Heart left ventricle (tissue), 16 donors: Measurements from ENCODE around the gene EMC9. TPM values are rescaled to one million over a fixed set of nuclear protein-coding genes. Genes with fewer than 3 reads are reported as not detected.
A peak's percentile ranks its signal among the peaks of the same experiment; 100 is the strongest.

ENCODE experiments used
- ATAC-seq, 4 donors: fragments of 200-7000 bp; cut with Tn5 transposase; one replicate each; pipeline ENCODE4 v1.9.1; 2020 to 2022; ENCODE audit warnings: moderate library complexity in 4 of 4, mild to moderate bottlenecking in 3 of 4, moderate number of reproducible peaks in 1 of 4
- DNase-seq, 5 donors: peaks; one replicate each; pipeline ENCODE4 v3.0.0-alpha.2; 2020
- H3K27ac ChIP-seq, 12 donors: fragments of 200-600 bp; sonication (generic) in 4 of 12; one replicate each; pipeline versions ENCODE4 v1.5.0 to v1.8.0; 2016 to 2022; ENCODE audit warnings: mild to moderate bottlenecking in 2 of 12
- H3K27me3 ChIP-seq, 9 donors: fragments of 200-600 bp; sonication (generic) in 2 of 9; one replicate each; pipeline versions ENCODE4 v1.5.1 to v1.8.0; 2016 to 2022; ENCODE audit warnings: mild to moderate bottlenecking in 3 of 9
- H3K36me3 ChIP-seq, 9 donors: fragments of 200-600 bp; sonication (generic) in 2 of 9; one replicate each; pipeline versions ENCODE4 v1.5.0 to v1.8.0; 2018 to 2022; ENCODE audit warnings: mild to moderate bottlenecking in 2 of 9
- H3K4me1 ChIP-seq, 12 donors: fragments of 200-600 bp; sonication (generic) in 4 of 12; one replicate each; pipeline versions ENCODE4 v1.5.0 to v1.8.0; 2016 to 2022; ENCODE audit warnings: mild to moderate bottlenecking in 3 of 12
- H3K4me3 ChIP-seq, 12 donors: fragments of 200-600 bp; sonication (generic) in 4 of 12; one replicate each; pipeline versions ENCODE4 v1.5.0 to v1.8.0; 2017 to 2022; ENCODE audit warnings: mild to moderate bottlenecking in 9 of 12, moderate library complexity in 4 of 12
- H3K9me3 ChIP-seq, 12 donors: fragments of 200-600 bp; sonication (generic) in 4 of 12; one replicate each; pipeline versions ENCODE4 v1.5.0 to v1.8.0; 2016 to 2022; ENCODE audit warnings: mild to moderate bottlenecking in 1 of 12
- CTCF ChIP-seq, 12 donors: fragments of 200-600 bp; sonication (generic) in 4 of 12; IDR thresholded peaks; one replicate each; pipeline versions ENCODE4 v1.5.0 to v1.8.0; 2018 to 2022; ENCODE audit warnings: antibody characterized with exemption in 12 of 12, mild to moderate bottlenecking in 5 of 12
- POLR2A ChIP-seq, 2 donors: fragments of 450-650 bp; IDR thresholded peaks; one replicate each; pipeline ENCODE4 v1.6.1; 2017; ENCODE audit warnings: antibody characterized with exemption in 2 of 2, mild to moderate bottlenecking in 2 of 2, moderate library complexity in 2 of 2
- WGBS, 4 donors: extraction: QIAGEN DNeasy Blood & Tissue Kit in 2 of 4; methylation state at CpG; one replicate each; pipeline versions ENCODE4 v1.1.5 to v1.1.7; 2013 to 2018; 5-methylcytosine and 5-hydroxymethylcytosine counted together
- intact Hi-C, 10 donors: fragments of 100-400 bp; cut with DNase I; formaldehyde crosslinking; loops; one replicate each; pipeline versions ENCODE4 v1.11.1 to v1.14.2; 2022
- polyA plus RNA-seq, 2 donors: library from polyadenylated mRNA; stranded (reverse); fragments of 200-250 nt; gene quantifications; one replicate each; pipeline ENCODE4 v1.2.3, GENCODE V29; 2013
- total RNA-seq, 9 donors: library from RNA; depleted of rRNA in 2 of 9; stranded (reverse); fragments of >200 nt in 2 of 9; fragmentation: NEBNext Ultra II Directional in 3 of 9; extraction: Animal tissue kit (Norgen Biotek cat#: 25700) in 3 of 9; gene quantifications; one replicate each; pipeline versions ENCODE4 v1.1.0 to v1.2.4, GENCODE V29; 2016 to 2023
- donor health status: ischemic (EF 13 %, LVEDD 7.1; RV severe dilation, severe dysfunction).
- donor health status: healthy with polysubstance abuse.
- donor health status: DM: no; HTN: yes; CAD: no.
- donor health status: DM: no; HTN: no; CAD: no.
- donor health status: ischemic (EF 25% LVEDD 6.9; RV normal size, moderate dysfunction).
- donor health status: ischemic (EF 25% LVEDD 5.7; RV mildly dilated, moderate dysfunction).
- donor health status: healthy.
- donor health status: DM: yes; HTN: yes; CAD: no.
- donor health status: ischemic (EF 35%, LVEDD 5.7; RV mildly dilated, moderate dysfunction).
- donor health status: nonischemic (EF 11% LVEDD 7.7; RV severe dilation, severe dysfunction).
- donor health status: DM: yes; HTN: yes; CAD: no.
- donor health status: PGD.
- donor health status: ischemic (EF 29% LVEDD 5.4; RV normal size, mild dysfunction).
- donor health status: nonischemic (EF 23%, LVEDD 6.1; RV moderate dilation, normal function).

The EMC9 gene
- total and polyA plus RNA-seq, 11 donors: 9.6 to 30.6 (median 15.2) TPM

GRCh38 chr14:24121210-24121609 is 20.2 kb downstream of the EMC9 start:
- H3K4me3 ChIP-seq: no peak overlapping the region
- WGBS, 4 donors: 92 to 95% (median 94%) methylated on average over 8 of the region's 8 CpGs
- DNase-seq (no peak), ATAC-seq (no peak)
- H3K27me3 ChIP-seq: no peaks in the 10 kb centered on the region
- H3K4me1 ChIP-seq: peaks cover 0 to 13% (median 6%) of the 10 kb centered on the region in 12 donors
- H3K27ac ChIP-seq: no peak overlapping the region
- no peaks in the 10 kb centered on the region for H3K9me3 ChIP-seq
- peaks cover 0 to 85% (median 75%) of the 10 kb centered on the region in 9 donors for H3K36me3 ChIP-seq
- intact Hi-C loops: no loop called here
- TF ChIP-seq CTCF (IDR thresholded peaks at IDR 0.05) (no peak), POLR2A (IDR thresholded peaks at IDR 0.05) (no peak)

GRCh38 chr14:24119691-24120090 is 21.7 kb downstream of the EMC9 start:
- intact Hi-C loops: no loop called here
- peaks cover 0 to 83% (median 75%) of the 10 kb centered on the region in 9 donors for H3K36me3 ChIP-seq
- H3K4me1 ChIP-seq: peaks cover 0 to 22% (median 14%) of the 10 kb centered on the region in 12 donors

GRCh38 chr14:24117179-24117578 is 24.2 kb downstream of the EMC9 start:
- intact Hi-C loops: no loop called here
- 86 to 91% (median 88%) methylated on average over 6 of the region's 6 CpGs for WGBS, 4 donors
- TF ChIP-seq CTCF (IDR thresholded peaks at IDR 0.05) (no peak), POLR2A (IDR thresholded peaks at IDR 0.05) (no peak)

More at GRCh38 chr14:24119691-24120090, 21.7 kb downstream of the EMC9 start:
- DNase-seq (no peak), ATAC-seq (no peak)
- H3K4me3 ChIP-seq: no peak overlapping the region
- WGBS, 4 donors: 91 to 97% (median 96%) methylated on average over 6 of the region's 6 CpGs
- H3K27ac ChIP-seq: no peak overlapping the region
- TF ChIP-seq POLR2A (IDR thresholded peaks at IDR 0.05) (no peak), CTCF (IDR thresholded peaks at IDR 0.05) (no peak)
- no peaks in the 10 kb centered on the region for H3K27me3 ChIP-seq
- H3K9me3 ChIP-seq: no peaks in the 10 kb centered on the region

GRCh38 chr14:24116128-24116814 is 25.1 kb downstream of the EMC9 start:
- Histone ChIP-seq H3K27me3 (no peaks in the 10 kb centered on the region), H3K9me3 (no peaks in the 10 kb centered on the region), H3K4me3 (peak overlapping the region in 9 of 12 donors; percentile 59 to 79 (median 71)), H3K36me3 (peaks cover 0 to 51% (median 45%) of the 10 kb centered on the region in 9 donors), H3K4me1 (peaks cover 0 to 28% (median 17%) of the 10 kb centered on the region in 12 donors), H3K27ac (no peak overlapping the region)
- ATAC-seq (no peak), DNase-seq (no peak)
- intact Hi-C loops: no loop called here
- no peak for TF ChIP-seq POLR2A (IDR thresholded peaks at IDR 0.05)
- TF ChIP-seq CTCF (IDR thresholded peaks at IDR 0.05): no peak
- 82 to 84% (median 83%) methylated on average over 6 of the region's 6 CpGs for WGBS, 4 donors

More at GRCh38 chr14:24117179-24117578, 24.2 kb downstream of the EMC9 start:
- H3K27me3 ChIP-seq: no peaks in the 10 kb centered on the region
- peaks cover 0 to 60% (median 54%) of the 10 kb centered on the region in 9 donors for H3K36me3 ChIP-seq
- no peak overlapping the region for H3K27ac ChIP-seq
- H3K9me3 ChIP-seq: no peaks in the 10 kb centered on the region
- H3K4me1 ChIP-seq: peaks cover 0 to 28% (median 17%) of the 10 kb centered on the region in 12 donors
- DNase-seq (no peak), ATAC-seq (no peak)
- no peak overlapping the region for H3K4me3 ChIP-seq
